ENCODE results near the gene CEACAM20. TPM values are rescaled to one million over a fixed set of nuclear protein-coding genes. Genes with fewer than 3 reads are reported as not detected.
"Not testable (repeated sequence)": the region's sequence is repeated elsewhere in the genome, so short reads cannot be mapped to it uniquely, and the experiment has no call there.

Gene CEACAM20
- polyA plus RNA-seq, 3 donors: not detected

- DNase-seq (ENCODE audit: low read depth in 3 of 3, low spot score in 2 of 3): no peak
These were observed 29.9 kb downstream of the CEACAM20 start for GRCh38 chr19:44499559-44499958.

- no peak for DNase-seq (ENCODE audit: low read depth in 3 of 3, low spot score in 2 of 3)
These were observed 30.5 kb downstream of the CEACAM20 start for GRCh38 chr19:44498988-44499387.

- DNase-seq (ENCODE audit: low read depth in 3 of 3, low spot score in 2 of 3): no peak
These were observed 32.8 kb downstream of the CEACAM20 start for GRCh38 chr19:44496711-44497110.

- no peak for DNase-seq (ENCODE audit: low read depth in 3 of 3, low spot score in 2 of 3)
These were observed 52.7 kb downstream of the CEACAM20 start for GRCh38 chr19:44476559-44477408.

GRCh38 chr19:44468730-44469129 lies 60.7 kb downstream of the CEACAM20 start:
- DNase-seq (ENCODE audit: low read depth in 3 of 3, low spot score in 2 of 3): not testable (repeated sequence)

- DNase-seq (ENCODE audit: low read depth in 3 of 3, low spot score in 2 of 3): not testable (repeated sequence)
These were observed 66.7 kb downstream of the CEACAM20 start for GRCh38 chr19:44462600-44463286.

Other genes with a start within 250 kb of the CEACAM20 start
- gene ZNF235, start 224.7 kb downstream of the CEACAM20 start, polyA plus RNA-seq (ENCODE audit: insufficient read length in 3 of 3): 10 to 100 TPM; 12.5 to 14.6 (median 13.2) TPM
- 10 to 100 TPM; 13.1 to 15.8 (median 14.3) TPM for gene ZNF112, start 173.0 kb downstream of the CEACAM20 start, polyA plus RNA-seq (ENCODE audit: insufficient read length in 3 of 3)
- 10 to 100 TPM; 10.7 to 13.6 (median 13.0) TPM for gene ZNF285, start 128.1 kb downstream of the CEACAM20 start, polyA plus RNA-seq (ENCODE audit: insufficient read length in 3 of 3)
- 10 to 100 TPM; 13.6 to 16.3 (median 15.7) TPM for gene ZNF229, start 81.2 kb downstream of the CEACAM20 start, polyA plus RNA-seq (ENCODE audit: insufficient read length in 3 of 3)
- 10 to 100 TPM; 15.2 to 16.9 (median 16.3) TPM for gene ZNF180, start 29.2 kb downstream of the CEACAM20 start, polyA plus RNA-seq (ENCODE audit: insufficient read length in 3 of 3)
- gene IGSF23, start 83.9 kb upstream of the CEACAM20 start, polyA plus RNA-seq (ENCODE audit: insufficient read length in 3 of 3): 1 to 10 TPM in 2 of 3 donors, under 1 TPM in 1; 0.97 to 1.5 (median 1.3) TPM
- gene PVR, start 114.2 kb upstream of the CEACAM20 start, polyA plus RNA-seq (ENCODE audit: insufficient read length in 3 of 3): 10 to 100 TPM; 26.1 to 31.6 (median 31.1) TPM
- 10 to 100 TPM in 2 of 3 donors, 1 to 10 TPM in 1; 9.3 to 10.9 (median 10.5) TPM for gene CEACAM19, start 141.8 kb upstream of the CEACAM20 start, polyA plus RNA-seq (ENCODE audit: insufficient read length in 3 of 3)
- gene CEACAM16, start 169.5 kb upstream of the CEACAM20 start, polyA plus RNA-seq (ENCODE audit: insufficient read length in 3 of 3): not detected
- gene BCL3, start 219.0 kb upstream of the CEACAM20 start, polyA plus RNA-seq (ENCODE audit: insufficient read length in 3 of 3): 1 to 10 TPM; 4.8 to 5.8 (median 4.9) TPM
- gene CBLC, start 248.2 kb upstream of the CEACAM20 start, polyA plus RNA-seq (ENCODE audit: insufficient read length in 3 of 3): 1 to 10 TPM; 3.8 to 4.1 (median 3.9) TPM

All from right renal cortex interstitium (tissue), 3 donors.